NCI-H2196 treated with DMSO at 0.1 percent for 48 hours (cell line): ENCODE data around the gene MBL2.

Experiments used
- DNase-seq: peaks from one replicate; lab custom pipeline; 2025; ENCODE audit not compliant: unreplicated experiment; lab: John Stamatoyannopoulos, UW

The MBL2 gene

GRCh38 chr10:52774182-52774581 is 1.6 kb upstream of the MBL2 start:
- DNase-seq: no peak

DNA sequence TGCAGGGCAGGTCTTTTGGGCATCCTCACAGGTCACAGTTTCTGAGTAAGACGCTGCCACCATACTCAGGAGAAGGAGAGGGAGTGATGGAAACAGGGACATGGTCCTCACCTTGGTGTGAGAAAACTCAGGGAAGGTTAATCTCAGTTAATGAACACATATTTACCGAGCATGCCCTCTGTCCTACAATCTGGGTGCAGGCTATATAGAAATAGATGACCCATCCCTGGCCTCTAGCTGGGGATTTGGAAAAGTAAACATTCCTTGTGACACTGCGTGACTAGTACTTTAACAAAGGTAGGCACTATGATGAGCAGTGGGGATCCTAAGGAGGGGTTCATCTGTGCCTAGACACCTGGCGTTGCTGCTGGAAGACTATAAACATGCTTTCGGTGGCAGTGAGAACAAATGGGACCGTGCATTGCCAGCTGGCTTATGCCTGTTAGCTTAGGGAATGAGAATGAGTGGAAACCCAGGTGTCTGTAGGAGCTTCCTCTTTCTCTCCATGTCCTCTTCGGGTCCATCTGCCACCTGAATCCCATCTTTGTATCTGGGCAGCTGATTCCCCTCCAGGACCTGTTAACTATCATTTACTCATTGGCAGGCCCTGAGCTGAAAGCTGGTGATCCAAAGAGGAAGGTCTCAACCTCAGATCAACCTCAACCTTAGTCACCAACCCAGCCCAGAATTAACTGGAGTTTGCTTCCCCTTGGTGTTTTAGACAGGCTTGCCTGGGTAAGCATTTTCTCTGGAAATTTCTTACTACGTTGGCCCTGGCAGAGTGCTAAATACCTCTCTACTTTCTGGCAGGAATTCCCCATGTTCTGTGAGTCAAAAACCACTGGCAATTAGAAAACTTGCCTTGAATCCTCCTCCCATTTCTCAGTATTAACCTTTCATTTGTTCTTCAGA is 794 bp downstream of the MBL2 start:
- no peak for DNase-seq

DNA sequence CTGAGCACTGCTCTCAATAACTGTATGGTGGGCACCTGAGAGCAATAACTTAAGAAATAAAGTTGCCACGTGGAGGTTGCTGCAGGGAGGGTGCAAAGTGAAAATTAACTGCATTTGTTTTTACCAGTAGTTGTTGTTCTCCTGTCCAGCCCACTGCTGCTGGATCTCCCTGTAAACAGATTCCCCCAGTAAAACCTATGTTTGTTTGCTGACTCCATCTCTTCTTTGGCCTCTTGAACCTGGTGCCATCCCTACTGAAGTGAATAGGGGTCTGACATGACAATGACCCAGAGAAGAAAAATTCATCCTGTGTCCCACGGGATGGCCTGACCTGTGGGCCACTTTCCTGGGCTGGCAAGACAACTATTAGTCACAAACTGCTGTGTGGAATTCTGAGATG is 1.7 kb downstream of the MBL2 start:
- no peak for DNase-seq

DNA sequence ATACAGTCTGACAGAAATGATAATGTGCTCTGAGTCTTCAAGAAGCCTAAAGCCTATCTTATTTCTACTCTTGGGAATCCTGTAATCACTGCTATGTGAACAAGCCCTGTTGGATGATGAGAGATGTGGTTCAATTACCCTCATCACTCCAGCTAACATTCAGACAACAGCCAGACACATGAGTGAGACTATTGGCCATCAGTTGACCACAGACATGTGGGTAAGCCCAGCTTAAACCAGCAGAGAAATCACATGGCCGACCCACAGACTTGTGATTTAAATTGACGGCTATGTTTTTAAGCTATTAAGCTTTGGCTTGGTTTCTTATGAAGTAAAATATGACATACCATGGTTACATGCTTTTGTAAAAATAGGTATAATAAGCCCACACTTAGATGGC is 2.6 kb downstream of the MBL2 start:
- no peak for DNase-seq

DNA sequence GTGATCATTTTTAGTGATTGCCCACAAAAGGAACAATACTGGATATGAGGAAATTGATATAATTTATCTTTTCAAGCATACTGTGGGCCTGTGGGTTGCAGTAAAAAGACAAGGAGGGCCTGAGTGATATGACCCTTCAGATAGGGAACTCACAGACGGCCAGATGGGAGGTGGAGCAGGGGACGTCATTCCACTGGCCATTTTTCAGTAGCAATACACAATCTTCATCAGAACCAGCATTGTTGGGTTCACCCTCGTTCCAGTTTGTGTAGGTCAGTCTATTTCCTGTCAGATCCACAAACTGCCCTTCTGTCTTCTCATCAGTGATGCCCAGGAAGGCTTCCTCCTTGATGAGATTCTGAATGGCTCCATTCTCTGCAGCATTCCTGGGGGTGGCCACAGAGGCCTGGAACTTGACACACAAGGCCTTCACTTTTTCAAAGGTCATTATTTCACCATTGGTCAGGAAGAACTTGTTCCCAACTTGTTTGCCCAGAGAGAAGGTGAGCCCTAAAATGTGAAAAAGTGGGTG is 4.5 kb downstream of the MBL2 start:
- DNase-seq: no peak

- DNase-seq: no peak
Measured at GRCh38 chr10:52762088-52762487, 10.5 kb downstream of the MBL2 start.

GRCh38 chr10:52759154-52759553 is 13.4 kb downstream of the MBL2 start:
- DNase-seq: no peak

GRCh38 chr10:52758406-52758805 is 14.2 kb downstream of the MBL2 start:
- DNase-seq: no peak

- DNase-seq: no peak
Measured at GRCh38 chr10:52757773-52758172, 14.8 kb downstream of the MBL2 start.

- DNase-seq: no peak
Measured at GRCh38 chr10:52756966-52757365, 15.6 kb downstream of the MBL2 start.

GRCh38 chr10:52756295-52756694 is 16.3 kb downstream of the MBL2 start:
- DNase-seq: no peak

DNA sequence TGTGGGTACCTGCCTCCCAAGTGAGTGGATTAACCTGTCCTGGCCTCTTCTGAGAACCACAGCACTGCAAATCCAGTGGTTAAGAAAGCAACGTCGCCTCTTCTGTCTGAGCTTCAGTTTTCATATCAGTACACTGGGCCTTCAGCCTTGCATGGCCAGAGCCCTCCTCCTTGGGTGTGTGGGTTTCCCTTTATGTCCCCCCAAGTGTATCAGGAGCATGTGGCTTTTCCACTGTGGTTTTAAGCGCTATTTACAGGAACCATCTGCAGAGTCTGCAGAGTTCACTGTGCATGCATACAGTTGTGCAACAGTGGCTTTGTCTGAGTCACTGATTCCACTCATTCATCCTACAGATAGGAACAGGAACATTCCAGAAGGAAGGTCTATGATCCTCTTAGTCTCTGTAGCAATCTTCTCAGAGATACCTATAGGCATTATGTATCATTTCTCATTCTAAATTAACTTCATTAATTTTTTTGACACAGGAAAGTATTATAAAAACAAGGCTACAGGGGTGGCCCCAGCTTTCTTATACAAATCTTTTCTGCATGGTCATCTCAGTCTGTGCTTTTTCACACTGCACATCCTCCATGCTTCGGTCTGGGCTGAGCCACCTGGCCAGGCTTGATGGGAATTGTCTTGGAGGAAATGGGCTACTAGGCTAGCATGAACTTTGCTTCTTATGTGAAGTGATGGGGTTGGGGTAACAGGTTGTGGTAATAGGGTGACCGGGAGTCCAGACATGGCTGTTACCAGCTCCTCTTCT is 17.1 kb downstream of the MBL2 start:
- no peak for DNase-seq

- DNase-seq: no peak
Measured at GRCh38 chr10:52752801-52753445, 19.7 kb downstream of the MBL2 start.

- no peak for DNase-seq
Measured at GRCh38 chr10:52752261-52752660, 20.3 kb downstream of the MBL2 start.

GRCh38 chr10:52751337-52751736 is 21.2 kb downstream of the MBL2 start:
- no peak for DNase-seq

GRCh38 chr10:52750629-52751028 is 22.0 kb downstream of the MBL2 start:
- DNase-seq: no peak

GRCh38 chr10:52747694-52748093 is 24.9 kb downstream of the MBL2 start:
- no peak for DNase-seq

GRCh38 chr10:52746169-52746568 is 26.4 kb downstream of the MBL2 start:
- DNase-seq: no peak

GRCh38 chr10:52744057-52744805 is 28.4 kb downstream of the MBL2 start:
- no peak for DNase-seq

DNA sequence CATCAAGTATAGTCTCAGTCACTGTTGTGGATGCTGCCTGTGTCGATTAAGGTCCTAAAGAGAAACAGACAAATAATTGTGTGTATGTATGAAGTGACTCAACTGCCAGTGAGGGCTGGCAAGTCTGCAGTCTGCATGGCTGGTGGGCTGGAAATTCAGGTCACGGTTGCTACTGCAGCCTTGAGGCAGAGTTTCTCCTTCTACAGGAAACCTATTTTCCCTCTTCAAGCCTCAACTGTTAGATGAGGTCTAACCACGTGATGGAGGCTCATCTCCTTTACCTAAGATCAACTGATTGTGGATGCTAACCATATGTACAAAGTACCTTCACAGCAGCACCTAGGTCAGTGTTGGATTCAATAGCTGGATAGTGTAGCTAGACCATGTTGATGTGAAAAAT is 29.9 kb downstream of the MBL2 start:
- DNase-seq: no peak

DNA sequence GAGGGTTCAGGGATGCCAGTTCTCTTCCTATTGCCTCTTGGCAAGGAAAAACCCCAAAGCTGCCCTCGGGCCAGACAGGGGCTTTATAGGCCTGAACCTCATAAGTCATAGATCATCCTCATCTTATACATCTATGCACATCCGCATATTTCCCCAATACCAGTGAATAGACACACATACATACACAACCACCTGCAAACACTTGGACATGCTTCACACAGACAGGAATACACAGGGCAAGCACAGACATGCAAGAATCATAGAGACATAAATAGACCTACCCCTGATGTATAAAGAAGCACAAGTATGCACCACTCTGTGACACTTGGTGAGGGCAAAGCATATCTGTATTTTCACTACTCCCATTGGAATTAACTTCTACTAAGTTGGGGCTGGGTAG is 30.7 kb downstream of the MBL2 start:
- DNase-seq: no peak
